Mucosa of rectum (tissue), 2 donors: ENCODE measurements around the gene TBCD.
A peak's percentile ranks its signal among the peaks of the same experiment; 100 is the strongest.

Experiments
- H3K27ac ChIP-seq, 2 donors: one replicate each; pipeline ENCODE4 v1.7.0; 2013; ENCODE audit warnings: inconsistent platforms in 2 of 2, low read depth in 2 of 2, low read length in 2 of 2
- H3K27me3 ChIP-seq, 2 donors: one replicate each; pipeline ENCODE4 v1.7.0; 2013; ENCODE audit warnings: low read length in 2 of 2; ENCODE audit not compliant: control insufficient read depth in 2 of 2, insufficient read depth in 2 of 2
- H3K36me3 ChIP-seq, 2 donors: one replicate each; pipeline ENCODE4 v1.7.0; 2013; ENCODE audit warnings: low read length in 2 of 2; ENCODE audit not compliant: control insufficient read depth in 2 of 2, insufficient read depth in 2 of 2
- H3K4me1 ChIP-seq, 2 donors: one replicate each; pipeline ENCODE4 v1.7.0; 2013; ENCODE audit warnings: low read length in 2 of 2, mild to moderate bottlenecking in 1 of 2; ENCODE audit not compliant: control insufficient read depth in 2 of 2, insufficient read depth in 2 of 2
- H3K4me3 ChIP-seq, 2 donors: one replicate each; pipeline ENCODE4 v1.7.0; 2013; ENCODE audit warnings: low read length in 2 of 2
- H3K9ac ChIP-seq, 2 donors: one replicate each; pipeline ENCODE4 v1.7.0; 2013; ENCODE audit warnings: low read length in 2 of 2, low read depth in 1 of 2, mild to moderate bottlenecking in 1 of 2
- H3K9me3 ChIP-seq, 2 donors: one replicate each; pipeline ENCODE4 v1.7.0; 2013; ENCODE audit warnings: low read length in 2 of 2; ENCODE audit not compliant: control insufficient read depth in 2 of 2
- donor health status: healthy.
- donor health status: Normal muscosa, but diverticular disease.

TBCD gene

GRCh38 chr17:82862737-82863382 is 111.0 kb downstream of the TBCD start:
- Histone ChIP-seq H3K4me3 (no peak overlapping the region), H3K4me1 (peaks cover 12 to 22% of the 10 kb centered on the region in 2 donors), H3K9me3 (no peaks in the 10 kb centered on the region), H3K27me3 (no peaks in the 10 kb centered on the region), H3K9ac (no peak overlapping the region), H3K27ac (peak overlapping the region in 1 of 2 donors; percentile 82), H3K36me3 (no peaks in the 10 kb centered on the region)

DNA sequence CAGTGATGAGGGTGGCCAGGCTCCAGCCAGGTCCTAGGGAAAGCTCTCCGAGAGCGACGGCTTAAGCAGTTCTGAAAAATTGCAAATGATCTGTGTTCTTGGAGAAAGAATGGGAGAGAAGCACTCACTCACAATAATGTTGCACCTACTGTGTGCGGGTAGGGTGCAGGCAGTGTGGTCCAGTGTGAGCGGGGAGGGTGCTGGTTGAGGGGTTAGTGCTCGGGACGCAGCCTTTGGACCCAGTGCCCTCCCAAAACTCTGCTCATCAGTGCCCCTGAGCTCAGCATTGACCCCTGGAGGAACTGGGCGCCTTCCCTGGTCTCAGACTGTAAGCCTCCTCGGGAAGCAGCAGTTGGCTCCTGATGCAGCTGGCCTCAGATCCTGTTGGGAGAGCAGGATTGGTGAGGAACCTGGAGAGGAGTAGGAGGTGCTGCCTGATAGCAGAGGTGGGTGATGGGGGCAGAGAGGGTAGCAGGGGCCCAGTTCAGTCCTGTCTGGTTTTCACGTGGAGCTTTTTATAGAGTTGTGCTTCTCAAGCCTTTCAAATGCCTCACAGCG is 111.6 kb downstream of the TBCD start:
- no peaks in the 10 kb centered on the region for H3K9me3 ChIP-seq
- H3K27me3 ChIP-seq: no peaks in the 10 kb centered on the region
- peak overlapping the region; percentile 40 to 82 for H3K27ac ChIP-seq
- H3K4me3 ChIP-seq: peak overlapping the region in 1 of 2 donors; percentile 26
- no peaks in the 10 kb centered on the region for H3K36me3 ChIP-seq
- H3K9ac ChIP-seq: no peak overlapping the region
- H3K4me1 ChIP-seq: peaks cover 12 to 22% of the 10 kb centered on the region in 2 donors

DNA sequence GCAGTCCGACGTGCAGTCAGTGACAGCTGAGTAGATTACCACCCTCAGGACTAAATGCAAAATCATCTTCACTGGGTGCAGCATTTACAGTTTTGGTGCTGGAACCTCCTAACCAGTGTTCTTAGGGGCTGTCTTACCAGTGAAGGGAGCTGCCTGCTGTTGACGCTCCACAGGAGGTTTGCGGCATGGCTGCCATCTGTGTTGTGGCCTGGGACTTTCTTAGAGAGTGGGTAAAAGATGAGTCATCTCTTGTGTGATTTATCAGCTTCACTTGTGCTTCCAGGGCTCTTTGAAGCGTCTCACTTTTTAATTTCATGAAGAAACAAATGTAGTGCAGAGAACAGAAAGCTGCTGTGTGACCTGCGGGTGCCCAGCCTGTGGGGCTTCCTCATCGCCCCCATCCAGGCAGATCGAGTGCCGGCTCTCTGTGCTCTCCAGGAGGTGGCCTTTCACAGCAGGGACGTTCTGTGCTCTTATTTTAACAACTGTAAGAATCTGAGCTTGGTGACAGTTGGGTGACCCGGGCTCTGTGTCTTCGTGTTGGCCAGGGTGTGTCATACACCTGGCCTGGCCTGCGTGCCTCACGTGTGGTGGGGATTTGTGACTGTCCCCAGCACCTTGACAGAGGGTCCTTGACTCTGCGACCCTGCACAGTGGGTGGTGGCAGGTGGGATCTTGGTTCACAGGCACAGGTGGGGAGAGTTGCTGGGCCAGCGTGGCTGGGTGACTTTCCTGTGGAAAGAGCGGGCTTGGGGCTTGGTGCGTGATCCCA is 112.3 kb downstream of the TBCD start:
- Histone ChIP-seq H3K4me1 (peaks cover 12 to 22% of the 10 kb centered on the region in 2 donors), H3K27me3 (no peaks in the 10 kb centered on the region), H3K27ac (peak overlapping the region; percentile 59 to 82), H3K36me3 (no peaks in the 10 kb centered on the region), H3K9ac (peak overlapping the region in 1 of 2 donors; percentile 24), H3K9me3 (no peaks in the 10 kb centered on the region), H3K4me3 (no peak overlapping the region)

GRCh38 chr17:82864713-82865248 is 112.9 kb downstream of the TBCD start:
- Histone ChIP-seq H3K27ac (peak overlapping the region; percentile 59 to 82), H3K27me3 (no peaks in the 10 kb centered on the region), H3K9me3 (no peaks in the 10 kb centered on the region), H3K9ac (peak overlapping the region in 1 of 2 donors; percentile 24), H3K36me3 (no peaks in the 10 kb centered on the region), H3K4me3 (no peak overlapping the region), H3K4me1 (peaks cover 12 to 19% of the 10 kb centered on the region in 2 donors)

DNA sequence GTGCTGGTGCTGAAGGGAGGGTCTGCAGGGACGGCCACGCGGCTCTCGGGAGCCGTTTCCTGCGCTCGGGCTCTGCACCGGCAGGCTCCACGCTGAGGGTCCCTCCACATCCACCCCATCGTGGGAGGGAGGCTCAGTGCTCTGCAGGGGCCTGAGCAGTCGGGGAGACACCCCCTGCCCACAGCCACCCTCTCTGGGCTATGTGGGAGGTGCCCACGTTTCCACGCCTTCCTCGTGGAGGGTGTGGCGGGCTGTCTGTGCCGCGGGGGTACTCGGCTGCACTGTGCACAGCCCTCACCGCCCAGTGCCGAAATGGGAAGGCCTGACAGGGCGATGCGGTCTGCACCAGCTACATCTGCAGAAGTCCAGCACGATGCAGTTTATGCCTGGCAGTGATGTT is 113.4 kb downstream of the TBCD start:
- no peak overlapping the region for H3K9ac ChIP-seq

DNA sequence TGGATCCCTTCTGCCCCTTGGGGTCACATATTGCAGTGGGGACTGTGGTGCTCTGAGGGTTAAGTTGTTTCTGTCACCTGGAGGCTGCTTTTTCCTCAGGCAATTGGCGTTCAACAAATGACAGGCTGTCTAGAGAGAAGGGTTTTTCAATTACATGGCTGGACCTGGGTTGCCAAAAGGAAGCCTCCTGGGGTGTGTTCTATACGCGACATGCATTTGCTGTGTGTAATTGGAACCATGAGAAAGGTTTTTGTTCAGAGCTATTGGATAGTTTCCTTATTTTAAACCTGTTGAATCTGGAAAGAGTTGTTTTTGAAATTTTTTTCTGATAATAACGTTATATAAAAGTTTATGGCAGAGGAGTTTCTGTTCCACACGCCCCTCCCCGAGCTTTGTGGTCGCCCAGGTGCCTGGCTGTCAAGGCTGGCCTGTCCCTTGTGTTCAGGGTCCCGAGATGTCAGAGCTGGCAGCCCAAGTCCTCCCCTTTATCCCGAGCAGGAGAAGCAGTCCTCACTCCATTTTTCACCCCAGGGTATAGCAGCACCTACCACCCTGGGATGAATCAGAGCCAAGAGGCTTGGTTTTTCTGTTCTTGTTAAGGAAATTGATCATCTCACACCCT is 114.0 kb downstream of the TBCD start:
- Histone ChIP-seq H3K4me1 (peaks cover 12 to 19% of the 10 kb centered on the region in 2 donors), H3K27ac (peak overlapping the region in 1 of 2 donors; percentile 23), H3K9ac (no peak overlapping the region), H3K27me3 (no peaks in the 10 kb centered on the region), H3K36me3 (peaks cover 3 to 4% of the 10 kb centered on the region in 2 donors), H3K4me3 (no peak overlapping the region), H3K9me3 (no peaks in the 10 kb centered on the region)

More for the DNA sequence above, 113.4 kb downstream of the TBCD start:
- H3K27ac ChIP-seq: peak overlapping the region in 1 of 2 donors; percentile 16
- no peaks in the 10 kb centered on the region for H3K27me3 ChIP-seq
- H3K4me3 ChIP-seq: no peak overlapping the region
- peaks cover 0 to 2% of the 10 kb centered on the region in 2 donors for H3K36me3 ChIP-seq
- H3K9me3 ChIP-seq: no peaks in the 10 kb centered on the region
- peaks cover 12 to 19% of the 10 kb centered on the region in 2 donors for H3K4me1 ChIP-seq

DNA sequence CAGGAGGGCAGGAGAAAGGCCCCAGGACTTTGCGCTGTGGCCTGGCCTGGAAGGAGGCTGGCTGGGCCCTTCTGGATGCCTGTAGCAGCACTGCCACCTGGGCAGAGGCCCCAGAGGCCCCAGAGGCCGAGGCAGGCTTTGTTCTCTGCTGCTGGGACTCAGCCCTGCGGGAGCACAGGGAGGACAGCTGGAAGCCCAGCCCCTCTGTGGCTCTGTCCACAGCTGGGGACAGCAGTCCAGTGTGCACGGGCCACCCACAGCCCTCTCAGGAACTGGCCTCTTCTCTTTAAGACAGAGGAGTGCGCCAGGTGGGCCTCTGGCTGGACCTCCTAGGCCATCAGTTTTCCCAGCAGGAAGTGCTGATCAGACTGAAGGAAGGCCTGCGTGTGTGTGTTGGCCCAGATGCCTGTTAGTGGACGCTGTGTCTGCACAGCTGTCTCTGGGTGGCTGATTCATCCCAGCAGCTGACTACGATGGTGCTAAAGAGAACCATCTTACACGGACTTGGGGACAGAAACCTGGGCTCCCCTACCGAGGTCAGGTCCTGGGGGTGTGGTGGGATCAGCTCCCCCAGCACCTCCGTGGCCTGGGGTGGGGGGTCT is 114.8 kb downstream of the TBCD start:
- Histone ChIP-seq H3K9ac (no peak overlapping the region), H3K27ac (peak overlapping the region in 1 of 2 donors; percentile 23), H3K27me3 (no peaks in the 10 kb centered on the region), H3K9me3 (no peaks in the 10 kb centered on the region), H3K36me3 (peaks cover 3 to 4% of the 10 kb centered on the region in 2 donors), H3K4me3 (no peak overlapping the region), H3K4me1 (peaks cover 12 to 19% of the 10 kb centered on the region in 2 donors)

DNA sequence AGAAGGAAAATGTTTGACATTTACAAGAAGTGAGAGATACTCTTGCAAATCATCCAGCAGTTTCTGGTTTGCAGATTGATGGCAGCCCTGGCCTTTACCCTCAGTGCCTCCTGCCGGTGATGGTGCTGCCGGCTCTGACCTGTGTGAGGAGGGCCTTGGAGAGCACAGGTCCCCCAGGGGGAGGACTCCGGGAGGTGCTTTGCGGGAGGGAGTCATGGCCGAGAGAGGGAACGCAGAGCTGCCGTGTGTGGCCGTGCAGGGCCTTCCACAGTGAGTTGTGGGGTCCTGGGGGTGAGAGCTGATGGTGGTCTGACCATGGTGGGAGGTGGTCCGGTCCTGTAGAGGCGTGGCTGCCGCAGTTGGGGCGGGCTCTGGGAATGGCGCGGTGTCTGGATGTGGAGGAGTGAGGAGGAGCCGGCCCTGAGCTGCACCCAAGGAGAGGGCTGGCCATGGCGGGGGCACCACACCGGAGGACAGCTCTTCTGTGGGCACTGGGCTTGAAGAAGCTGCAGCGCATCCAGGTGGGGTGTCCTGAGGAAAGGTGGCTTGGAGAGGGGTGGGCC is 116.0 kb downstream of the TBCD start:
- H3K9ac ChIP-seq: no peak overlapping the region
- peaks cover 12 to 27% of the 10 kb centered on the region in 2 donors for H3K4me1 ChIP-seq
- peaks cover 4 to 8% of the 10 kb centered on the region in 2 donors for H3K36me3 ChIP-seq
- no peaks in the 10 kb centered on the region for H3K27me3 ChIP-seq
- H3K9me3 ChIP-seq: no peaks in the 10 kb centered on the region
- H3K27ac ChIP-seq: no peak overlapping the region
- H3K4me3 ChIP-seq: no peak overlapping the region

- H3K4me3 ChIP-seq: no peak overlapping the region
- H3K27ac ChIP-seq: no peak overlapping the region
- H3K27me3 ChIP-seq: no peaks in the 10 kb centered on the region
- H3K4me1 ChIP-seq: peaks cover 10 to 19% of the 10 kb centered on the region in 2 donors
- H3K36me3 ChIP-seq: peaks cover 4 to 8% of the 10 kb centered on the region in 2 donors
- no peak overlapping the region for H3K9ac ChIP-seq
- H3K9me3 ChIP-seq: no peaks in the 10 kb centered on the region
Measured at GRCh38 chr17:82868715-82869131, 116.9 kb downstream of the TBCD start.
